Astrocyte (in vitro differentiated cells and primary cell): ENCODE data around the gene GIMAP6. TPM values are rescaled to one million over a fixed set of nuclear protein-coding genes. Genes with fewer than 3 reads are reported as not detected.

Experiments
- DNase-seq: peaks from one replicate; pipeline ENCODE4 v3.0.0-alpha.2; 2010; ENCODE audit warnings: low read depth
- FAIRE-seq: peaks from 2 replicates; lab custom pipeline; 2011; peaks lifted over from hg19 to GRCh38; lab: Jason Lieb, UNC
- H2AFZ ChIP-seq: 2 replicates; pipeline ENCODE4 v1.6.0; 2012; ENCODE audit warnings: low read depth, low read length, inconsistent platforms
- H3K27ac ChIP-seq: 2 replicates; pipeline ENCODE4 v1.5.1; 2011; ENCODE audit warnings: low read depth, low read length, inconsistent platforms
- H3K27me3 ChIP-seq: 2 replicates; pipeline ENCODE4 v1.6.0; 2011; ENCODE audit warnings: low read length, inconsistent platforms; ENCODE audit not compliant: insufficient read depth
- H3K36me3 ChIP-seq: 2 replicates; pipeline ENCODE4 v1.5.1; 2011; ENCODE audit warnings: low read length, inconsistent platforms; ENCODE audit not compliant: insufficient read depth
- H3K4me1 ChIP-seq: 2 replicates; pipeline ENCODE4 v1.5.1; 2011; ENCODE audit warnings: low read length, inconsistent platforms; ENCODE audit not compliant: insufficient read depth
- H3K4me2 ChIP-seq: 2 replicates; pipeline ENCODE4 v1.6.0; 2012; ENCODE audit warnings: low read length, inconsistent platforms
- H3K4me3 ChIP-seq: 2 replicates; pipeline ENCODE4 v1.5.1; 2011; ENCODE audit warnings: low read depth, mild to moderate bottlenecking, low read length, inconsistent platforms; ENCODE audit not compliant: insufficient read depth
- H3K79me2 ChIP-seq: 2 replicates; pipeline ENCODE4 v1.6.0; 2012; ENCODE audit warnings: mild to moderate bottlenecking, low read length, inconsistent platforms; ENCODE audit not compliant: insufficient read depth
- H3K9ac ChIP-seq: 2 replicates; pipeline ENCODE4 v1.6.0; 2012; ENCODE audit warnings: mild to moderate bottlenecking, low read length, inconsistent platforms
- H3K9me3 ChIP-seq: 2 replicates; pipeline ENCODE4 v1.5.1; 2012; ENCODE audit warnings: low read depth, mild to moderate bottlenecking, low read length, inconsistent platforms; ENCODE audit not compliant: insufficient read depth
- H4K20me1 ChIP-seq: 2 replicates; pipeline ENCODE4 v1.6.0; 2012; ENCODE audit warnings: low read length, inconsistent platforms; ENCODE audit not compliant: insufficient read depth
- H3K27ac Mint-ChIP-seq: one replicate; pipeline ENCODE4 v1.8.0; 2021; ENCODE audit warnings: mild to moderate bottlenecking, mixed read lengths; ENCODE audit not compliant: unreplicated experiment
- H3K27me3 Mint-ChIP-seq: one replicate; pipeline ENCODE4 v1.8.0; 2021; ENCODE audit warnings: low read depth, mixed read lengths; ENCODE audit not compliant: unreplicated experiment
- H3K36me3 Mint-ChIP-seq: one replicate; pipeline ENCODE4 v1.8.0; 2021; ENCODE audit warnings: low read depth, mixed read lengths; ENCODE audit not compliant: unreplicated experiment
- H3K4me1 Mint-ChIP-seq: one replicate; pipeline ENCODE4 v1.8.0; 2021; ENCODE audit warnings: low read depth, mixed read lengths; ENCODE audit not compliant: unreplicated experiment
- H3K4me3 Mint-ChIP-seq: one replicate; pipeline ENCODE4 v1.8.0; 2021; ENCODE audit warnings: mild to moderate bottlenecking, moderate library complexity, mixed read lengths; ENCODE audit not compliant: unreplicated experiment
- H3K9me3 Mint-ChIP-seq: one replicate; pipeline ENCODE4 v1.8.0; 2021; ENCODE audit warnings: mild to moderate bottlenecking, mixed read lengths; ENCODE audit not compliant: unreplicated experiment
- CTCF ChIP-seq: IDR thresholded peaks from 2 replicates; pipeline ENCODE4 v1.5.1; 2011; ENCODE audit warnings: low read depth, mild to moderate bottlenecking, inconsistent platforms, low read length, moderate library complexity; ENCODE audit not compliant: insufficient read depth
- EZH2 ChIP-seq: IDR thresholded peaks from 2 replicates; pipeline ENCODE4 v1.6.1; 2012; ENCODE audit warnings: mild to moderate bottlenecking, low read length, inconsistent platforms; ENCODE audit not compliant: insufficient read depth
- total RNA-seq: library from RNA; stranded (reverse); gene quantifications from 2 replicates; pipeline ENCODE4 v1.2.1, GENCODE V29; 2021

Gene GIMAP6
- total RNA-seq, 1 donor from 2014 or later: not detected

- no peaks in the 10 kb centered on the region for H3K27me3 ChIP-seq
- H3K4me1 ChIP-seq: no peaks in the 10 kb centered on the region
- no peak overlapping the region for H3K4me3 Mint-ChIP-seq
- H3K9ac ChIP-seq: no peak overlapping the region
- DNase-seq (no peak), FAIRE-seq (no peak)
- H3K4me3 ChIP-seq: no peak overlapping the region
- H2AFZ ChIP-seq: no peak overlapping the region
- H3K27me3 Mint-ChIP-seq: peaks cover 5% of the 10 kb centered on the region
- TF ChIP-seq CTCF: no peak
- TF ChIP-seq EZH2: no peak
- no peaks in the 10 kb centered on the region for H3K79me2 ChIP-seq
- H3K27ac ChIP-seq: no peak overlapping the region
- H4K20me1 ChIP-seq: no peaks in the 10 kb centered on the region
- H3K27ac Mint-ChIP-seq: no peak overlapping the region
- H3K36me3 Mint-ChIP-seq: no peaks in the 10 kb centered on the region
- no peak overlapping the region for H3K4me2 ChIP-seq
- peaks cover 14% of the 10 kb centered on the region for H3K9me3 Mint-ChIP-seq
- H3K9me3 ChIP-seq: peaks cover 2% of the 10 kb centered on the region
- H3K4me1 Mint-ChIP-seq: no peaks in the 10 kb centered on the region
- no peaks in the 10 kb centered on the region for H3K36me3 ChIP-seq
Observed at GRCh38 chr7:150594805-150595204, 37.4 kb downstream of the GIMAP6 start.

- TF ChIP-seq EZH2 (no peak), CTCF (no peak)
- no peaks in the 10 kb centered on the region for H4K20me1 ChIP-seq
- Mint-ChIP-seq H3K4me1 (no peaks in the 10 kb centered on the region), H3K4me3 (no peak overlapping the region), H3K9me3 (peaks cover 11% of the 10 kb centered on the region), H3K36me3 (no peaks in the 10 kb centered on the region), H3K27me3 (peaks cover 11% of the 10 kb centered on the region), H3K27ac (no peak overlapping the region)
- H2AFZ ChIP-seq: no peak overlapping the region
- no peaks in the 10 kb centered on the region for H3K4me1 ChIP-seq
- no peak overlapping the region for H3K9ac ChIP-seq
- H3K27ac ChIP-seq: no peak overlapping the region
- H3K4me2 ChIP-seq: no peak overlapping the region
- no peaks in the 10 kb centered on the region for H3K79me2 ChIP-seq
- FAIRE-seq: no peak
- H3K4me3 ChIP-seq: no peak overlapping the region
- no peak for DNase-seq
- H3K36me3 ChIP-seq: no peaks in the 10 kb centered on the region
- H3K9me3 ChIP-seq: peaks cover 2% of the 10 kb centered on the region
- no peaks in the 10 kb centered on the region for H3K27me3 ChIP-seq
Observed at GRCh38 chr7:150587551-150587950, 44.6 kb downstream of the GIMAP6 start.

- Histone ChIP-seq H4K20me1 (no peaks in the 10 kb centered on the region), H3K4me3 (no peak overlapping the region), H3K27ac (no peak overlapping the region), H2AFZ (no peak overlapping the region), H3K36me3 (no peaks in the 10 kb centered on the region), H3K4me1 (no peaks in the 10 kb centered on the region), H3K4me2 (no peak overlapping the region), H3K27me3 (no peaks in the 10 kb centered on the region), H3K9me3 (peaks cover 2% of the 10 kb centered on the region), H3K9ac (no peak overlapping the region), H3K79me2 (no peaks in the 10 kb centered on the region)
- H3K4me1 Mint-ChIP-seq: no peaks in the 10 kb centered on the region
- DNase-seq (no peak), FAIRE-seq (no peak)
- H3K36me3 Mint-ChIP-seq: no peaks in the 10 kb centered on the region
- H3K27ac Mint-ChIP-seq: no peak overlapping the region
- H3K27me3 Mint-ChIP-seq: peaks cover 12% of the 10 kb centered on the region
- TF ChIP-seq EZH2 (no peak), CTCF (no peak)
- peaks cover 7% of the 10 kb centered on the region for H3K9me3 Mint-ChIP-seq
- no peak overlapping the region for H3K4me3 Mint-ChIP-seq
Observed at GRCh38 chr7:150586785-150587152, 45.4 kb downstream of the GIMAP6 start.
